ENCODE results near the gene ATG9B.

GRCh38 chr7:151057989-151058780 lies 33.9 kb upstream of the ATG9B start:
- TF ChIP-seq EZH2 (IDR thresholded peaks at IDR 0.05; ENCODE audit: low read length, missing control alignments) (no peak), CTCF (conservative IDR thresholded peaks at IDR 0.05 in 1 of 2, IDR thresholded peaks at IDR 0.05 in 1 of 2; ENCODE audit: low read depth in 1 of 2, low read length in 2 of 2) (peak in 1 of 2 donors; percentile 0)

Data from fibroblast of lung (primary cell).